ENCODE measurements around the gene TAPT1.
"Not testable (repeated sequence)": the region's sequence is repeated elsewhere in the genome, so short reads cannot be mapped to it uniquely, and the experiment has no call there.

Gene TAPT1

DNA sequence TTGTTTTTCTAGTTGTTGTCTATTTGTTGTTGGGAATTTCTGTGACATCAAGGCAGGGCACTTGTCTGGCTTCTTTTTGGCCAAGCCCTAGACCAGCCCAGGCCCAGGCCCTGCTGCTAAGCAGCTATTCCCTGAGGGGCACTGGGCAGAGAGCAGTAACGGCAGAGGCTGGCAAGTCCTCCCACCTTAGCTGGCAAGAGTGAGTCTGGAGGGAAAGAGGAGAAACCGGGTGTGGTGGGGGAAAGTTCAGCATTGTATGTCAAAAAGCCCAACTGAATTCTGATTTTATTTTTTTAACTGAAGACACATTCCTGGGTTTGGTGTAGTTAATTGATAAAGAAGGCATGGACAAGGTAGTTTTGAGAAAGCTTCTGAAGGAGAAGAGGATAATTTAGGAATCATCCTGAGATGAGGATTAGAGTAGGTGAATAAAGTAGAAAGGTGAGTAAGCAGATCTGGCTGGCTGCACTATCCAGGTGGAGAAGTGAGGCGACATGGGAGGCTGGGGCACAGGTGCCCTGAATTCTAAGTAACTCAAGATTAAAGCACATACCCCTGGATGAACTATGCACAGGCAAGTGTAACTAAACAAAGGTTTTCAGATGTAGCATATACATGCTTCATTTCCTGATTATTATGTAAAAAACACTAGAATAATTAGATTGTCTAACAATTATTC lies 57.4 kb downstream of the TAPT1 start:
- DNase-seq: no peak

GRCh38 chr4:16168144-16168543 lies 58.1 kb downstream of the TAPT1 start:
- DNase-seq: no peak

- DNase-seq: no peak
Observed at GRCh38 chr4:16165931-16166330, 60.3 kb downstream of the TAPT1 start.

- DNase-seq: no peak
Observed at GRCh38 chr4:16162891-16163290, 63.4 kb downstream of the TAPT1 start.

GRCh38 chr4:16161851-16162408 lies 64.3 kb downstream of the TAPT1 start:
- no peak for DNase-seq

GRCh38 chr4:16160457-16160856 lies 65.8 kb downstream of the TAPT1 start:
- DNase-seq: no peak

DNA sequence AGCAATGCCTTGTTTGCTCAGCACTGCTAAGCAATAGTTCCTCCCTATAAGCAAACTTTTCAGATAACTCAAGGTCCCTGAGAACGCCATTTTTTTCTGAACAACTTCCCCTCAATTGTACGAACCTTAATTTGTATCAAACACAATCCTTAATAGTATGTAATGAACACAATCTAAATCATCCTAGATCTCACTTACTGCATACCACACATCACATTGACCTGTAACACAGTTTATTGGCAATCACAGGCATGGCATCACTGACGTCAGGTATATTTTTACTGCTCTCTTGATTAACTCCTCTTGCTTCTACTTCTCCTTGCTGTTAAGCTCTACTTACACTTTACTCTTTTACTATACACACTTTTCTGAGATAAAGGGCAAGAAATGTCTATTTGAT lies 67.0 kb downstream of the TAPT1 start:
- DNase-seq: no peak

DNA sequence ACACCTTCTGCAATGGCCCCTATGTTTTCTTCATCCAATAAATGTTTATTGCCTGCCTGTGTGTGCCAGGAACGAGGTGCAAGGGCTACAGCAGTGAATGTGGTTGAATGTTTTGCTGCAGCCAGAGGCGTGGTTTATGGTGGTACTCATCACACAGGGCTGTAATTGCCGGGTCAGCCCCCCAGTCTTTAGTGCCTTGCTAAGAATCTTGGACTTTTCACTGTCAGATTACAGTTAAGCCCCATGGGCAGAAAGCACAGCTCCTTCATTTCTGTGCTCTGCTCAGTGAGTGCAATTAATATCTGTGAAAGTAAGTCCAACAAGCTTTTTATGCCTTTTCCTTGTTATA lies 67.8 kb downstream of the TAPT1 start:
- DNase-seq: no peak

GRCh38 chr4:16157609-16158503 lies 68.4 kb downstream of the TAPT1 start:
- no peak for DNase-seq

- DNase-seq: no peak
Observed at GRCh38 chr4:16155528-16156169, 70.6 kb downstream of the TAPT1 start.

- no peak for DNase-seq
Observed at GRCh38 chr4:16154451-16154850, 71.8 kb downstream of the TAPT1 start.

- DNase-seq: no peak
Observed at GRCh38 chr4:16150716-16151115, 75.6 kb downstream of the TAPT1 start.

GRCh38 chr4:16144913-16145312 lies 81.4 kb downstream of the TAPT1 start:
- DNase-seq: not testable (repeated sequence)

DNA sequence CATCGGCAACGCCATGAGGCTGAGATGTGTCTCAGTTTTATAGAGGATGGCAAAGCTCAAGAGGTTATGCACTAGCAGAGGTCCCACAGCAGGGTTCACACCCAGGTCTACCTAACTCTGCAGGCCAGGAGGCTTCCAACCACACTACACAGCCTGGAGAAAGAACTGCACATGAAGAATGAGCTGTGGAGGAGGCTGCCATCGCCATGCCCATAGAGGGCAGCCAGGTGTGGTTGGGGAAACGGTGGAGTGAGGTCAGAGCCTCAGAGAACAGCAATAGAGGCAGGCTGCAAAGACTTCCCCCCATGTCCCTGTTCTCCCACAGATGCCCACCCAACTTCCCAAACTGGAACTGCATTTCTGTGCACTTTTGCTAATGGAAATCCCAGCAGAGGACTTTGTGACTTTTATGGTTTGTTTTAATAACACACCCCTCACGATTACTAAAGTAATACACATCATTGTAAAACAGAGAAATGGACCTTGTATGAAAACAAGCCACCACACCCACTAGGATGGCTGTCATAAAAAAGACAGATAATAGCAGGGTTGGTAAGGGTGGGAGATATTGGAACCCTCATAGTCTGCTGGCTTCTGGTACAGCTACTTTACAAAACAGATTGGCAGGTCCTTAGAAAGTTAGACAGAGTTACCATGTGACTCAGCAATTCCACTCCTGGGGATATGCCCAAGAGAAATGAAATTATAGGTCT lies 83.5 kb downstream of the TAPT1 start:
- no peak for DNase-seq

DNA sequence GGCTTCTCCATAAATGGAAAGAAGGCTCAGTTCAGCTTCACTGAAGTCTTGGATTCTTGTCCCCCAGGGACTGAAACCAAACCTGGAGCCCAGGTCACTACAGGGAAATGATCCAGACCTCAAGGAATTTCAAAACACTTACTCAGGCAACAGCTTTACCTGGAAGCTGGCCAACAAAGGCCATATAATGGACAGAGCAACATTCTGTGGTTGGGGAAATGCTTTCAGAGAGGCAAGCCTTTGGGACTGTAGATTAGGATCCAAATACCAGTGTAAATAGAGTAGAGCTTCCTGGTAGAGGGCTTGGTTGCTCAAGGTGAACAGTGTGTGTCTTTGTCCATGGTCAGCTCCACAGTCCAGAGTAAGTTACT lies 85.4 kb downstream of the TAPT1 start:
- no peak for DNase-seq

- no peak for DNase-seq
Observed at GRCh38 chr4:16140231-16140878, 85.9 kb downstream of the TAPT1 start.

GRCh38 chr4:16139066-16139945 lies 87.0 kb downstream of the TAPT1 start:
- no peak for DNase-seq

DNA sequence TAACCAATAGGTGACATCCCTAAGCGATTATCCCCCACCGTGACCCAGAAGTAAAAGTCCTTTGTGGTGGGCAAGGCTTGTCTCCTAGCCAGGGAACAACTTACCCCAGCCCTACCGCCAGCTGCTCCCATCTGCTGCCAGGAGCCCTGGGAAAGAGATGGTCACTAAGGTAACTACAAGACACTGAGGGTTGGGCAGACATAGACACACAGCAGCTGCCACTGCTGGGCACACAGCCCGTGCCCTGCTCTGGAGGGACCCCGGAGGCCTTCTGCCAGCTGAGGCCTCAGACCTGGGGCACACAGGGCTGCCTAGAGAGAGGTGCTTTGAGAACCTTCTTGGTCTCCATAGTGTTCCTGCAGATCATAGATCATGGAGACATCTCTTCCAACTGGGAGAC lies 89.4 kb downstream of the TAPT1 start:
- DNase-seq: no peak

GRCh38 chr4:16136311-16136710 lies 90.0 kb downstream of the TAPT1 start:
- DNase-seq: no peak

GRCh38 chr4:16133406-16133805 lies 92.9 kb downstream of the TAPT1 start:
- no peak for DNase-seq

- DNase-seq: no peak
Observed at GRCh38 chr4:16131293-16131692, 95.0 kb downstream of the TAPT1 start.
